GM21576 (cell line): ENCODE data around the gene TAS2R5.
"Not testable (repeated sequence)": the region's sequence is repeated elsewhere in the genome, so short reads cannot be mapped to it uniquely, and the experiment has no call there.

Experiments
- ATAC-seq: cut with Tn5 transposase; IDR thresholded peaks from one replicate; pipeline ENCODE4 v1.9.1; 2021; ENCODE audit warnings: mild to moderate bottlenecking, moderate library complexity; ENCODE audit not compliant: unreplicated experiment

Gene TAS2R5, protein sequence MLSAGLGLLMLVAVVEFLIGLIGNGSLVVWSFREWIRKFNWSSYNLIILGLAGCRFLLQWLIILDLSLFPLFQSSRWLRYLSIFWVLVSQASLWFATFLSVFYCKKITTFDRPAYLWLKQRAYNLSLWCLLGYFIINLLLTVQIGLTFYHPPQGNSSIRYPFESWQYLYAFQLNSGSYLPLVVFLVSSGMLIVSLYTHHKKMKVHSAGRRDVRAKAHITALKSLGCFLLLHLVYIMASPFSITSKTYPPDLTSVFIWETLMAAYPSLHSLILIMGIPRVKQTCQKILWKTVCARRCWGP

DNA sequence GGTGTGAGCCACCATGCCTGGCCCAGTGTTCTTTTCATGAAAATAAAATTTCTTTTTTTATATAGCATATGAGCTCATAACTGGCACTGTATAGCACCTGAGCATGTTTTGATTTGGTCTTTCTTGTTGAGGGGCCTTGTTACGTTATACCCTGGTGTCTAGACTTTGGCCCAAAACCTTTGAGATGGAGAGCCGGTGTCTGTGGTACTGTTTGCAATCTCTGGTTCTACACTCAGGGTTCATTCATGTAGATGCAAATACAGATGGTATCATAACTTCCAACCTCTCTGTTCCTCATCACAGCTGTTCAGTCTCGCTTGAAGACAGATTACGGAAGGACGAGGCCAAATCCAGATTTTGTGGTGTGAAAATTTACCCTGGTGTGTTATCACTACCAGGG lies at the start of gene TAS2R5:
Gene TAS2R5, plus strand, starts transcription at position 301 of the 400 bp plus-strand sequence. CDS start 145 bp downstream, outside the sequence.
- ATAC-seq: no peak

DNA sequence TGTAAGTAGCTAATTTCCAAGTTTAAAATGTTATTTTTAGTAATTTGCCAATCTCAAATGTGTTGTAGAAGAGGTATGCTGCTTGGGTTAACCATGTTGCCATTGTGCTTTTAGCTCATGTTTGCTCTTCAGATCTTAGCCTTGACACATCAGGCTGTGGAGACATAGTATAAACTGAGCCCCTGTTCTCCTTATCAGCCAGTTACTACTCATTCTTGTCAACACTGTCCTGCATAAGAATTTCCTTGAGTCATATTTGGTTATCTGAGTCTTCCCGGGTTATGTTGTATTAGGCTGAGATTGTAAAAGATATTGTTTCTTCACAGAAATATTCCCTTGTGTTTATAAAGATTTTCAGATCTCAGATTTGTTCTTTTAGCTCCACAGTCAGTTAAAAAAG lies 47.8 kb upstream of the TAS2R5 start:
- ATAC-seq: no peak

DNA sequence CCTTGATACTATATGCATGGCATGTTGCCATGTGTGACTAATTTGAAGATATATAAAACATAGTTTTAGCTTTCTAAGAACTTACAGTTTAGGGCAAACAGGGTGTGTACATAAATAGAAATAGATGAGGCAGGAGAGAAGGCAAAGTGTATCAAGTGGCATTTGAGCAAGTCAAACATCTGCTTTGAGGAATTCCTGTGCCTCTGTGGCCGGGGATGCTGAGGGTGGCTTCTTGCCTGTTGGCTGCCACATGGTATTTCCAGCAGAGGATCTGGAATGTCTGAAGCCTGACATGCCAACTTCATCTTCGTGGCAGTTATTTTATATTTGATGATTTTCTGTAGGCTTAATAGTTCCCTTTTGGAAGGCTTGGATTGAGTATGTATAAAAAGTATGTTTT lies 45.9 kb upstream of the TAS2R5 start:
- ATAC-seq: no peak

DNA sequence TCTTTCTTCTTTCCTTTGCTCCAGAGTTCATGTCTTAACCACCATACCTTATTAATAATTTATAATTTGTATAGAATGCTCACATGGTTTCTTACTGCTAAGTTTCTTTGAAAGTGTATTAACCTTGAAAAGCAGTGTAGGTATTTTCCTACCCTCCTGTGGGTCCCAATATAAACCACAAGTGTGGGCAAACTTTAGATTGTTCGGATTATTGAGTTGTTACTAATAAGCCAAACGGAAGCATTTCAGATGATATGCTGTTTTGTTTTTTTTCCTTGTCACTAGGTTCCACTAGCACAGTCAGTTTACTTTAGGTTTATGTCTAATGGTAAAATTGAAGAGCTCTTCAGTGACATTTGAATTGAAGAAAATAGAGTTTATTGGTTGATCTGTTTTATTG lies 41.6 kb upstream of the TAS2R5 start:
- no peak for ATAC-seq

DNA sequence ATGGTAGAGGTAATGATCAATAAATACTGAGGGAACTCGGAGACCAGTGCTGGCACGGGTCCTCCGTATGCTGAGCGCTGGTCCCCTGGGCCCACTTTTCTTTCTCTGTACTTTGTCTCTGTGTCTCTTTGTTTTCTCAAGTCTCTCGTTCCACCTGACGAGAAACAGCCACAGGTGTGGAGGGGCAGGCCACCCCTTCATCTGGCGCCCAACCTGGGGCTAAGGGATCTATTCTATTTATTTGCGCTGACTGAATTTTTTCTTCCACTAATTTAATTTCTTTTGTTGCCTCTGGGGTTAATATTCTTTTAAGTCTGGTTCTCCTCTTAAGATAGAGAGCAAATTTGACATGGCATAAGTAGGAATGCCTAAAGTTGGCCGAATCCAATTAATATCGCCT lies 38.1 kb upstream of the TAS2R5 start:
- ATAC-seq: not testable (repeated sequence)

DNA sequence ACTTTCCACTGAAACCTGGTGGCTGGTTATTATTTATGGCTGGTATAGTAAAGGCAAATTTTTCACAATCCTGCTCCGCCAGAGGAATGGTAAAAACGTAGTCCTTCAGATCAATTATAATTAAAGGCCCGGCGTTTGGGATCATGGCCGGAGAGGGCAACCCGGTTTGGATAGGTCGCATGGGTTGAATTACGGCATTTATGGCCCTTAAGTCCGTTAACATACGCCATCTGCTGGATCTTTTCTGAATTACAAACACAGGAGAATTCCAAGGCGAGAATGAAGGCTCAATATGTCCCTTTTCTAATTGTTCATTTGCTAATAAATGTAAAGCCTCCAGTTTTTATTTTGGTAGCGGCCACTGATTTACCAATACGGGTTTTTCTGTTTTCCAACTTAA lies 37.4 kb upstream of the TAS2R5 start:
- ATAC-seq: no peak

DNA sequence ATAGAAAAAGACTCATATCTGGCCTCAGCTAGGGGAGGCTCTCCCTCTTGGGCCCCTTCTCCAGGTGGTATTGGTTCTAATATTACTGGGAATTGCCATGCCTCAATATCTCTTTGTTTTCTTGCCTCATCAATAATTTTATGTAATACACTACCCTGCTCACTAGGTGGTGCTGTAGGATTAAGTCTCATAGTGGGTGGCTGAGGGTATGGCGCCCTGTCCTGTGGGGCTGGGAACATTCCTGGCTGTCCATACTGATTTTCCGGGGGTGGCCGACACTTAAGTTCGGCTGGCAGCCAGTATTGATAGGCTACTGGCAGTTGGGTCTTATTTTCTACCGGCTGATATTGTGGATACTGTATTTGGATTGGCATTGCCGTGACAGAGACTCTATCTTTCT lies 35.1 kb upstream of the TAS2R5 start:
- no peak for ATAC-seq

DNA sequence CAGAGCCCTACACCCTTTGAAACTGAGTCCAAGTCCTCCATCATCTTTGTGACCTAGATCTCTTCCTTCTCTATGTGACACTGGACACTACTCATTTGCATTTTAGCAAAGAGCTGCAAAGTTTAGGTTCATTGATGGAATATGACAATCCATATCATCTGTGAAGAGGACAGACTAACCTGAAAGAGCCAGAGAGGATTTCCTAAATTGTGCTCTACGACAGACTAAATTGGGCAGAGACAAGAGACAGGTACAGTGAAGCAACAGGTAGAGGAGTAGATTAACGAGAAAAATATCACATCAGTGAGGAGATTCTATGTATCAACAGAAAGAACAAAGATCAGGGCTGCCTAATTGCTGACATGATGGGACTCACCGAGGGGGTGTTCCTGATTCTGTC lies 26.2 kb upstream of the TAS2R5 start, which contains the start of gene TAS2R3:
Gene TAS2R3, plus strand, starts transcription at position 301 of the 400 bp plus-strand sequence. Its CDS starts 62 bp downstream, at position 363.
- no peak for ATAC-seq

DNA sequence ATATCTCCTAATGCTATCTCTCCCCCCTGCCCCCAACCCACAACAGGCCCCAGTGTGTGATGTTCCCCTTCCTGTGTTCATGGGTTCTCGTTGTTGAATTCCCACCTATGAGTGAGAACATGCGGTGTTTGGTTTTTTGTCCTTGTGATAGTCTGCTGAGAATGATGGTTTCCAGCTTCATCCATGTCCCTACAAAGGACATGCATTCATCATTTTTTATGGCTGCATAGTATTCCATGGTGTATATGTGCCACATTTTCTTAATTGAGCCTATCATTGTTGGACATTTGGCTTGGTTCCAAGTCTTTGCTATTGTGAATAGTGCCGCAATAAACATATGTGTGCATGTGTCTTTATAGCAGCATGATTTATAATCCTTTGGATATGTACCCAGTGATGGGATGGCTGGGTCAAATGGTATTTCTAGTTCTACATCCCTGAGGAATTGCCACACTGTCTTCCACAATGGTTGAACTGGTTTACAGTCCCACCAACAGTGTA lies 19.9 kb upstream of the TAS2R5 start:
- ATAC-seq: not testable (repeated sequence)

DNA sequence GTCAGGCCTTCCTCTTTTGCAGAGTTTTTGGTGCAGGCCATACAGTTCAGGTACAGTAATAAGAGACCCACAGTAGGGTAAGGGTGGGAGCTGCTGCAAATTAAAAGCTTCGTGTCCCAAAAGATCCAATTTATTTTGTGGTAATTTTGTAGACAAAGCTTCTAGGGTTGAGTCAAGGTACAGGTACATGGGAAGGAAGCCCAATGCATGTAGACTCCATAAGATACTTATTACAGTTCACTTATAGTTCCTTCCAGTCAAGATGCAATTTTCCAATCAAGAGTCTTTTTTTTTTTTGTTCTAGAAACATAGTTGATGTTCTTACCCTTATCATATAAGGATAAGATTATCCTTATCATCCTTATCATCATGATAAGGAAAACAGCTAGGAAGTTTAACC lies 13.6 kb upstream of the TAS2R5 start, which contains the start of gene TAS2R4:
Gene TAS2R4, plus strand, starts transcription at position 301 of the 400 bp plus-strand sequence. CDS start 1,815 bp downstream, outside the sequence.
- no peak for ATAC-seq

DNA sequence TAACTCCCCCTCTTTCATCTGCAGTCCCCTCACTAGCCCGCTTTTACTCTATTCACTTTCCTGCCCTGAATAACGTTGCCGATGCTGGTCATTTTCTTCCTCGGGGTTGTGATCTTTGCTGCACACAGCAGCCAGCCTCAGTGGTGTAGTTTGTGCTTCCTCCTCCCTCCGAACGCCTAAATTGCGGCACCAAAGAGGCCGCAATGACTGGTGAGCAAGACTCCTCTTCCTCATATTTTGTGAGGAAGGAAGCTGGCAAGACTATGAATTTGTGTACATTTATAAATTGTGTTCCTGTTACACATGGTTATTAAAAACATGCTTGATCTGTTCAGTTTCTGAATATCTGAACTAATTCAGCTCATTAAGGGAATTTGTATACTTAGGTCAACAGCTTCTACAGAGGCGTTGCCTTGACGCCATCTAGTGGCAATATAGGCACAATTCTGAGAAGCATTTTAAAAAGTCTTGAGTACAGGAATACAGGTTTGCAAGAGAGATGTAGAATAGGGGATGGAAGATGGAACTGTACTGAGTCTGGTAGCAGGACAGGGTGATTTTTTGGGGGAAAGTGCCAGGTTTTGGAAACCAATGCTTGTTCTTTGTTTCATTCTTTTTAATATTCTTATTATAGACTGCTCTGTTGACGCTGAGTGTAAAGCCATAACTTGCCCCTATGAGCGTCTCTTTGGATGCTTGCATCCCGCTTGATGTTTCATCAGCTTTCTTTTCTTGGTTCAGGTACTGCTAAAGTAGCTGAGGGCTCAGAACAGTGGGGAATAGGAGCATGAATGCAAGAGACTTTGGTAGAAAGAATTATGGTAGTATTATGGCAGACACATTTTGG lies 4.1 kb upstream of the TAS2R5 start:
- peak; percentile 81 for ATAC-seq

DNA sequence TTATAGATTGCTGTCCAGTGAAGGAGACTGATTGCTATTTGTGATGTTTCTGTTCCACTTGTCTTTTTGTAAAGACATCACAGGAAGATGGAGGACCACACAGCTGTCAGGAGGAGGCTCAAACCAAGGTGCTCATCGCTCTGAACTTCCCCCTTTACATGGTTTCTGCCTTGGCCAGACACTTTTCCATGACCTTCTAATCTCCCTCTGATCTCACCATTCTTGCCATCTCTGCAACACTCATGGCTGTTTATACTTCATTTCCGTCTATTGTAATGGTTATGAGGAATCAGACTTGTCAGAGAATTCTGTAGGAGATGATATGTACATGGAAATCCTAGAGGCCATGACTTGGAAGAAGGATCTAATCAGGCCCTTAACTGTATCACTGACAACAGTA lies 1.7 kb upstream of the TAS2R5 start:
- no peak for ATAC-seq

DNA sequence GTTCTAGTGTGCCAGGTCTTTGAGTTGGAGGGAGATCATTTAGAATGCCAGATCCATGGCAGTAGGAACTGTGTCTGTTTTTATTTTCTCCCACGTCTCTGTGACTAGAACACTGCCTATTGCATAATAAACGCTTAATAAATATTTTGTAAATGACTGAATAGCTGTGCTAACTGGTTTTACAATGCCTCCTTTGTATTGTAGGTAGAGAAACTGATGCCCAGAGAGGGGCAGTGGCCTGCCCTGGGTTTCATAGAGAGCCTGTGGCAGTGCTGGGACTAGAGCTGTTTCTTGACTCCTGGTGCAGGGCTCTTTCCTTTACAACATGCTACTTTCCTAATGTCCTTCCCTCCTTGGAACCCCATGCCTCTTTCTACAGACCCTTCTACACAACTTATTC lies 2.5 kb downstream of the TAS2R5 start:
- no peak for ATAC-seq

DNA sequence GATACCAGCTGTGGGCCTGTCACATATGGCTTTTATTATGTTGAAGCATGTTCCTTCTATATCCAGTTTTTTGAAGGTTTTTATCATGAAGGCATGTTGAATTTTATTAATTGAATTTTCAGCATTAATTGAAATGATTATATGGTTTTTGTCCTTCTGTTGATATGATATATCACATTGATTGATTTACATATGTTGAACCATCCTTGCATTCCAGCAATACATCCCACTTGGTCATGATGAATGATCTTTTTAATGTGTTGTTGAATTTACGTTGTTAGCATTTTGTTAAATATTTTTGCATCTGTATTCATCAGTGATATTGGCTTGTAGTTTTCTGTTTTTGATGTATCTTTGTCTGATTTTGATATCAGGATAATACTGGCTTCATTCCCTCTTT lies 30.1 kb downstream of the TAS2R5 start:
- ATAC-seq: no peak

DNA sequence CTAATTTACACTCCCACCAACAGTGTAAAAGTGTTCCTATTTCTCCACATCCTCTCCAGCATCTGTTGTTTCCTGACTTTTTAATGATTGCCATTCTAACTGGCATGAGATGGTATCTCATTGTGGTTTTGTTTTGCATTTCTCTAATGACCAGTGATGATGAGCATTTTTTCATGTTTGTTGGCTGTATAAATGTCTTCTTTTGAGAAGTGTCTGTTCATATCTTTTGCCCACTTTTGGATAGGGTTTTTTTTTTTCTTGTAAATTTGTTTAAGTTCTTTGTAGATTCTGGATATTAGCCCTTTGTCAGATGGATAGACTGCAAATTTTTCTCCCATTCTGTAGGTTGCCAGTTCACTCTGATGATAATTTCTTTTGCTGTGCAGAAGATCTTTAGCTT lies 32.4 kb downstream of the TAS2R5 start:
- ATAC-seq: not testable (repeated sequence)

DNA sequence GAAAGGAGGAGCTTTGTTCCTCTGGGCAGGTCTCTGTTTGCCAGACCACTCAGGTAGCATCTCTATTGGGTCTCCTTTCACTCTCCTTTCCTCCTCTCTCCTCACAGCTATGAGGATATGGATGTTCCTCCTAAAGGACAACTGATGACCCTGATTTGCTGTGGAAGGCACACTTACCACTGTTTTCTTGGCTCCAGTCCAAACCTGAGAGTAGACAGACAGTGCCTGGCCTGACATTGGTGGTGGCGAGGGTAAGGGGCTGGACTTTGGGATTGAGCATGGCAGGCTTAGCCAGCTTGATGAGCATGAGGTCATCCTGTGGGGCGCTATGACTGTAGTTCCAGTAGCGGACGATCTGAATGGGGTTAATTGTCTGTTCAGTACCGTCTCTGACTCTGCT lies 47.7 kb downstream of the TAS2R5 start:
- ATAC-seq: no peak

DNA sequence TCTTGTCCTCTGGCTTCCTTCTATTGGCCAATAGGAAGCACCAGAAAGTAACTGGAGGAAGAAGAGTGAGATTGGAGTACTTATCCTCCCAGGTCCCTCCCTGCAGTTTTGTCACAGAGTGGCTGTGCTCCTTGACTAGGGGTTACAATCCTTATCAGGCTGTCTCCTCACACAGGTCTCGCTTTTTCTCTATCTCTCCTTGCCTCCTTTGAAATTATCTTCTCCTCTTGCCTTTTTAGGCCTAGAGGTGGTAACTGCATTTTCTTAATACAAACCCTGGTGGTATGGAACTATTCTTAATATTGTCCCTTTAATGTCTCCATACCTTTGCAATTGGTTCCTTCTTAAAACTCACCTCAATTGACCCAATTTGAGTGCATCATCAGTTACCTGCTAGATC lies 48.6 kb downstream of the TAS2R5 start:
- no peak for ATAC-seq

DNA sequence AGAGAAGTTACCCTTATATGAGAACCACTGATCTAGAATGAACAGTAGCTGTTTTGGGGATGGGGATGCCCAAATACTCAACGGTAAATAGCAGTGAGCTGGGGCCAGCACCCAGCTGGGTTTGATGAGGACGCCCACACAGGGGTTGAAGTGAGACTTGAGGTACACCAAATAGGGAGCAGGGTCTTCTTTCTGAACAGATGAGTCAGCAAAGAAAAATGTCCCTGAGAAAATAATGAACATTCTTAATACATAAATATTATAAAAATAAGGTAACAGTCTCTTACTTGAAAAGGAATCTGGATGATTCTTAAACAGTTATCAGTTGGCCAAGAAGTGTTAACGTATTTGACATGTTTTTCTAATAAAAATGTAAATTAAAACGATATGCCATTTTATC lies 49.2 kb downstream of the TAS2R5 start:
- ATAC-seq: no peak

DNA sequence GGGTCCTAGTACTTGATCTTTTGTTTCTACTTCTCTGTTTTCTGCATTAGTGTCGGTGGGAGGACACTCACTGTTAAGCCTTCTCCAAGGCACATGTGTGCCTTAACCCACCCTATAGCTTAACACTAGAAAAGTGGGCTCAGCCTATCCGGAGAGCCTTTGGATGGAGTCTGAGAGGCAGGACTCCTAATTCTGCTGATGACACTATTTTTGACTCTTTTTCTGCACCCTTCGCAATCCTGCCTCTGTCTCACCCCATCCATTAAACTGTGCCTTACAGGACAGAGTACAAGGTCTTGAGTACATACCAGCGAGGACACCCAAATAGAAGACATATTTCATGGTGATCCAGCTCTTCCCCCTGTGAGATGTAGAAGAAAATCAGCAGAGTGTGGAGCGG lies 50.7 kb downstream of the TAS2R5 start:
- no peak for ATAC-seq
